HG03354 (cell line): Measurements from ENCODE around the gene TTLL5.

Source experiments
- ATAC-seq: cut with Tn5 transposase; IDR thresholded peaks from one replicate; pipeline ENCODE4 v1.9.1; 2021; ENCODE audit warnings: mild to moderate bottlenecking; ENCODE audit not compliant: unreplicated experiment, poor library complexity, severe bottlenecking

Gene TTLL5

GRCh38 chr14:75726321-75726720, 65.3 kb downstream of the TTLL5 start:
- ATAC-seq = no peak

- ATAC-seq = no peak
Observed at GRCh38 chr14:75727124-75727523, 66.1 kb downstream of the TTLL5 start.

GRCh38 chr14:75732888-75733287, 71.8 kb downstream of the TTLL5 start:
- ATAC-seq = no peak

- no peak for ATAC-seq
Observed at GRCh38 chr14:75734854-75735253, 73.8 kb downstream of the TTLL5 start.

GRCh38 chr14:75736845-75737485, 75.9 kb downstream of the TTLL5 start:
- no peak for ATAC-seq

DNA sequence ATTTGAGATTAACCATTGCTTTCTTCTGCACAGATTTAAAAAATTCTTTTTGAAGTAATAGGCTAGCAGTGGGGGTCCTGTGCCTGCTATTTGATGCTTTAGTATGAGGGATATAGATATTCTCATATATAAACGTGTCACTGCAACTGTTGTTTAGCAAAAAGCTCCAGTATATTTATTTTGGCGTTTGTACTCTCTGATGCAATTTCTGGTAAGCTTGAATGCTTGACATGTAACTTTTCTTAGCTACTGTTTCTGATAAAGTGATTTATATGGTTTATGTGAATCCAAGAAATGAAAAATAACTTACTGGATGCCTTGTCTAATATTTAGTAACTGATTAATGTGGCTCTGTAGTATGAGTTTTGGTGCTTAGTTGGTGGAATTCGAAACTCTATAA, 77.1 kb downstream of the TTLL5 start:
- ATAC-seq = no peak

- ATAC-seq = no peak
Observed at GRCh38 chr14:75742867-75743266, 81.8 kb downstream of the TTLL5 start.

- ATAC-seq = no peak
Observed at GRCh38 chr14:75747899-75748298, 86.9 kb downstream of the TTLL5 start.

- ATAC-seq = no peak
Observed at GRCh38 chr14:75748336-75748735, 87.3 kb downstream of the TTLL5 start.

DNA sequence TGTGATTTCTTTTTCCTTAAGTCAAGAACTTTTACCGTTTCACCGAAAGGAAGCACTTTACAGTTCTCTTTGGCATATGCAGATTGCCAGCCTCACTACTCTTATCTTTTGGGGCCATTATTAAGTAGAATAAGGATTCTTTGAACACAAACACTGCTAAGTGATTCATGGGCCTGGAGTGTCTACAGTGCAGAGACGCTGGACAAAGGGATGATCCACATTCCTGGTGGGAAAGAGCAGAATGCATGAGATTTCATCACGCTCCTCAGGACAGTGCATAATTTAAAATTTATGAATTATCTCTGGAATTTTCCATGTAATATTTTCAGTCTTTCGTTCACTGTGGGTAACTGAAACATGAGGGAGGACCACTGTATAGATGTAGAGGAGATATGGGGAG, 90.2 kb downstream of the TTLL5 start:
- no peak for ATAC-seq

DNA sequence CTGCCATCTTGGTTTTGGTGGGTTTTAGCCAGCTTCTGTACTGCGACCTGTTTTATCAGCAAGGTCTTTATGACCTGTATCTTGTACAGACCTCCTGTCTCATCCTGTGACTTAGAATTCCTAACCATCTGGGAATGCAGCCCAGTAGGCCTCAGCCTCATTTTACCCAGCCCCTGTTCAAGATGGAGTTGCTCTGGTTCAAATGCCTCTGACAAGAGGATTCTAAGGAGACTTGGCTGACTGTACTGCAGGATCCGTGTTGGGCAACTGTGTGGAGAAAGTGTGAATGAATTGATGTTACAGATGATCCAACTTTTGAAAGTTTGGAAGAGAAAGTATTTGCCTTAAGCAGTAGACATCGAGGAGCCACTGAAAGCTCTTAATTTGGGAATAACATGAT, 91.0 kb downstream of the TTLL5 start:
- no peak for ATAC-seq

GRCh38 chr14:75752907-75753594, 92.0 kb downstream of the TTLL5 start:
- no peak for ATAC-seq

DNA sequence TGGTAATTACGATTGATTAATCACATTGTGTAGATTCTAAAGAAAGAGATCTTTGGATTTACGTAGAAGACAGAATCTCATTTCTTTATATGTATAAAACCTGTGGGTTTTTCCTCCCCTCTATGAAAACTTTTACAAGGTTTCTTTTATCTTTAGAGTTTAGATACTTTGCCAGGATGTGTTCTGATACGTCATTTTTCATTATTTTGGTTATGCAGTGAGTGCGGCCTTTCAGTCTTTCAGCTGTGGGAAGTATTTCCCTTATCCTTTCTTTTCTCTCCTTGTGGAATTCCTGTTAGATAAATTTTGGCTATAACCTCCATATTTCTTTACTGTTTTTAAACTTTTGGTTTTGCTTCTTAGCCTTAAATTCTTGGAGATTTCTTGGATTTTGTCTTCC, 92.7 kb downstream of the TTLL5 start:
- ATAC-seq = no peak

DNA sequence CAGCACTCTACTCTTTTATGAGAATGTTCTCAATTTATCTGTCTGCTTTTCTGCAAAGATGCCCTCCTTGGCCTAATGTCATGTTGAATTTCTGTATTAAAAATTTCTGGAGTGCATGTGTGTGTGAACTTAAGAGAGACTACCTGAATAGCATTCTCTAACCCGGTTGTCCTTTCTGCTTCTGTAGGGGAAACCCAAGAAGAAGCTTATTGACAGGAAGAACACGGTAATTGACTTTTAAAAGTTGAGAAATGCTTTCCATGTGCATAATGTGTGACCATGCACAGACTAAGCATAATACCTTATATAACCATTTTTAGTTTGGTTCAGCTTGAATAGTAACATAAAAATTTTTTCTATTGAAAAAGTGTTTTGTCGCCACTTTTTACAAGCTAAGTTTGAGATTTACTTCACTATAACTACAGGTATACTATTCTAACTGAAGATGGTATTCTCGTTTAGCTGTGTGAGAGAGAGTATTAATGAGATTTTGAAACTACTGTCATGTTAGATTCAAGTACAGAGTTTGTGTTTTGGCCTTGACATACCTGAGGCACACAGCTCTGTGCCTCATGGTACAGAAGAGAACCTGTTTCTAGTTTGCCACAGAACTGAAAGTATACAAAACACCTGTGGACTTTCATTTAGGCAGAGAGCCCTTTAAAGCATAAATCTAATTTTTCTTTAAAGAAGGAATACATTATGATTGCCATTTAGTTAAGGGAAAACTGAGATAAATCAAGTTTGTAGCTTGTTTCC, 96.8 kb downstream of the TTLL5 start:
- no peak for ATAC-seq

DNA sequence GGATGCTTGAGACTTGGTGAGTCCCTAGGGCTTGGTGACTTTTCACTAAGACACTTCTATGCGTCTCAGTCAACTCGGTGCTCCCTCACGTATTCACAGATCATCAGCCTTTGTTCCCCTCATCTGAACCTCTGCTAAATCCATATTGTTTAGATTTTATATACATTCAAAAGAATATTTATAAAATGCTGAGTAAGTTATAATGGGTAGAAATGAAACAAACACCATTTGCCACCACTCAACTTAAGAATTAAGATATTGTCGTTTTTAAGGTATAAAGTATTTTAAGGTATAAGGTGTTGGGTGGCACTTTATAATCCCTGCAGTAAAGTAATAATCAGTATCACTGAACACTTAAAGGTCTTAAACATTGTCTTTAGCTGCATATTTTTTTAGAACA, 103.0 kb downstream of the TTLL5 start:
- ATAC-seq = no peak

GRCh38 chr14:75769047-75769685, 108.1 kb downstream of the TTLL5 start:
- no peak for ATAC-seq

GRCh38 chr14:75770635-75771034, 109.6 kb downstream of the TTLL5 start:
- no peak for ATAC-seq

GRCh38 chr14:75771595-75771994, 110.5 kb downstream of the TTLL5 start:
- no peak for ATAC-seq

DNA sequence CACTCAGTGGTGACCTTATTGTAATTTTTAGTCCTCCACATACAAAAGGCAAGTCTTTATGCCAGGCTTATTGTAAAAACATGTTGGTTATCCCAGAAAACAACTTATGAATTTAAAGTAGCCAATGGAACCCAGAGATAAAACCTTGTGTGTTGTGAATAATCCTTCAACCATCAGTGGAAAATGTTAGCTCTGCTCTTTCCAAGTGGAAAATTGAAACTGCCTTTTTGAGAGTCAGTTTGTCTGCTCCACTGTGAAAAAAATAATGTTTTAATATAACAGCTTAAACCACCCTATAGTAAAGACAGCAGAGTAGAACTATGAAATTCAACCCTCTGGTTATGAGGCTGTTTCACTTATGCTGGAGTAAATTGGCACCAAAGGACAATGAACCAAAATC, 112.0 kb downstream of the TTLL5 start:
- ATAC-seq = no peak

GRCh38 chr14:75781096-75781495, 120.0 kb downstream of the TTLL5 start:
- no peak for ATAC-seq

- no peak for ATAC-seq
Observed at GRCh38 chr14:75783184-75783583, 122.1 kb downstream of the TTLL5 start.
